GM21381 (cell line): ENCODE results near the gene FUT2.

Experiments
- ATAC-seq: cut with Tn5 transposase; IDR thresholded peaks from one replicate; pipeline ENCODE4 v1.9.1; 2021; ENCODE audit warnings: mild to moderate bottlenecking, moderate library complexity; ENCODE audit not compliant: unreplicated experiment

Gene FUT2

GRCh38 chr19:48724796-48725753, 29.3 kb downstream of the FUT2 start:
- ATAC-seq = no peak

GRCh38 chr19:48726556-48726955, 30.8 kb downstream of the FUT2 start:
- no peak for ATAC-seq

- no peak for ATAC-seq
Measured at GRCh38 chr19:48728911-48729664, 33.3 kb downstream of the FUT2 start.

DNA sequence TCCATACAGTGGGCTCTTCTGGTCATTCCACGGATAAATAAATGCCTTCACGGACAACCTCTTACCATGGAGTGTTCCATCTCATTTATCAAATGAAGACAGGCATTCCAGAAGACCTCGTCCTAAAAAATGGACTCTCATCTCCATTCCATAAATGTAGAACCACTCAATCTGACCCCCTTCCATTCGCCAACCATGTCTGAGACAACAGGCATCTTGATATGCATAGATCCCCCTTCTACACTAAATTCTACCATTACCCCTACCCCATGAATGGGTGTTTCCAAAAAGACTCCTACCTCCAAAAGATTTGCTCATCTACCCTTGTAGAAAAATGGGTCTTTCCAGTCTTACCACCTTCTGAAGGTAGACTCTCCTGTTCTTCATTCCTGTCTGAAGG, 35.7 kb downstream of the FUT2 start:
- no peak for ATAC-seq

GRCh38 chr19:48734625-48735024, 38.9 kb downstream of the FUT2 start:
- ATAC-seq = no peak

DNA sequence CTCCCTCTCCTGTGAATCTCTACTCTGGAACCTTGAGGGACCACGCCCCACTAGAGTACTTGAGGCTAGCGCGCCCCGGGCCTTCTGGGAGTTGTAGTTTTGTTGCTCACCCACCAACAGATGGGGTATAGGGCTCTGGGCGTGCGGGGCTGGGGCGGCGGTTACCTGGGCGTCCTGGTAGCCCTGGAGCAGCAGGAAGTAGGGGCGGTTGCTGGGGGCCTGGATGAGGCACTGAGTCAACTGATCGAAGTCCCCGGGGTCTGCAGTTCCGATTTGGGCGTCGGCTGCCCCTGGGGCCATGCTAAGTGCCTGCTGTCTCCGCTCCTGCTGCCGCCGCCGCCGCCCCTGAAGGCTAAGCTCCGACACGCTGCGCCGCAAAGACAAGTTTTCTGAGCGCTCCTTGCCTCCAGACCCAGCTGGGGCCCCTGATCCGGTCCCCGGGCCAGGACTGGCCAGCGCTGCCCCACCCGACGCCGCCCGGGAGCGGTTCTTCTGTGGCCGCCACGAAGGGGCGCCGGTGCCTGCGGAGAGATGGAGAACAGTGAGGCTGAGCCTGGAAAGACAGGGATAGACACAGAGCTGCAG, 39.4 kb downstream of the FUT2 start:
- no peak for ATAC-seq

DNA sequence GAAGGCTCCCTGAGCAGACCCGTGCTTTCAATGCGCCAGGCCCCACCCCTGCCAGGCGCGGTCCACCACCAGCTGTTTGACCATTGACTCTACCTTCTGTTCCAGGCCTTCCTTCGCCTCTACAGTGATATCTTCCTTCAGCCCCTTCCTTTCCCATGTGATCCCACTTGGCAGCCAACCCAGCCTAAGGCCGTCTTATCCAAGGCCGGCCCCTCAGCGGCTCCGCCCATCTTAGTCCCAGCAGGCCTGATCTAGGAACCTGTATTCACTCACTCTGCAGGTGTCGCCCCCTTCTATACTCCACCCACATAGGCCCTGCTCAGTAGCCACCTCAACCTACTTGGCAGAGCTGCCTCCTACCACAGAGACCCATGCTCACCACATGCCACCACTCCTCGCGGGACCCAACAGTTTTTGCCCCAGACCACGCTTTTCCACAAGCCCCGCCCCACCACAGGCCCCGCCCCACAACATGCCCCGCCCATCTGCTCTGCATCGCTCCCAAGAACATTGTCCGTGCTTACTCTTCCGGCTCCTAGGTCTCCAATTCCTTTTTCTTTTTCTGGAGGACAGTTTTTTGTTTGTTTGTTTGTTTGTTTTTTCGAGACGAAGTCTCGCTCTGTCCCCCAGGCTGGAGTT, 41.7 kb downstream of the FUT2 start:
- no peak for ATAC-seq

DNA sequence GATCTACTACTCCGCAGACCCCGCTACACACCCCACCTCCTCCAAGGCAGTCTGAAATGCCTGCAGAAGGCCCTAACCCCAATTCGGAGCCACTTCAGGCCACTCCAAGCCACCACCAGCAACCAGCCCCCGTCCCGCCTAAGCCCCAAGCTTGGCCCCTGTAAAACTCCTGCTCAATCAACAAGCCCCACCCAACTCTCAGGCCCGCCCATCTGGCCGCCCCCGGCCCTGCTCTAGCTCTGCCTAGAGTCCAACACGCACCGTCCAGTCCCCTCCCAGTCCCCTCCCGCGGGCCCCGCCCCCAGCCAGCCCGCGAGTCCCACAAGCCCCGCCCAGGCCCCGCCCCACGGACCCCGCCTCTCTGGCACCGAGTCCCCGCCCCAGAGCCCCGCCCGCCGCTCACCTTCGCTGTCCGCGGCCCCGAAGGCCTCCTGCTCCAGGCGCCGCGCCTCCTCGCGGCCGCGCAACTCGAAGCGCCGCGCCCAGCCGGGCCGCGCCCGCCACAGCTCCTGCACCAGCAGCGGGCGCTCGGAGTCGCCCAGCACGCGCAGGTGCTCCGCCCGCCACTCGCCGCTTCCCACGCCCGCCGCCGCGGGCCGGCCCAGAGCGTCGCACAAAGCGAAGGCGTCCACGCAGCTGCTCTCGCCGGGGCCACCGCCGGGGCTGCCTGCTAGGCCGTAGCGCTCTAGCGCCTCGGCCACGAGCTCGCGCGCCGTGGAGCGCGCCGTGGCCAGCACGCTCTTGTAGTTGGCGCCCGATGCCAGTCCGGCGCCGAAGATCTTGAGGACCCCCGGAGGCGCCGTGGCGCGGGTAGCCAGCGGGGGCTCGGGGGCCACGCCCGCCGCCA, 43.0 kb downstream of the FUT2 start:
- ATAC-seq = peak; percentile 79

- no peak for ATAC-seq
Measured at GRCh38 chr19:48739404-48740163, 43.8 kb downstream of the FUT2 start.

DNA sequence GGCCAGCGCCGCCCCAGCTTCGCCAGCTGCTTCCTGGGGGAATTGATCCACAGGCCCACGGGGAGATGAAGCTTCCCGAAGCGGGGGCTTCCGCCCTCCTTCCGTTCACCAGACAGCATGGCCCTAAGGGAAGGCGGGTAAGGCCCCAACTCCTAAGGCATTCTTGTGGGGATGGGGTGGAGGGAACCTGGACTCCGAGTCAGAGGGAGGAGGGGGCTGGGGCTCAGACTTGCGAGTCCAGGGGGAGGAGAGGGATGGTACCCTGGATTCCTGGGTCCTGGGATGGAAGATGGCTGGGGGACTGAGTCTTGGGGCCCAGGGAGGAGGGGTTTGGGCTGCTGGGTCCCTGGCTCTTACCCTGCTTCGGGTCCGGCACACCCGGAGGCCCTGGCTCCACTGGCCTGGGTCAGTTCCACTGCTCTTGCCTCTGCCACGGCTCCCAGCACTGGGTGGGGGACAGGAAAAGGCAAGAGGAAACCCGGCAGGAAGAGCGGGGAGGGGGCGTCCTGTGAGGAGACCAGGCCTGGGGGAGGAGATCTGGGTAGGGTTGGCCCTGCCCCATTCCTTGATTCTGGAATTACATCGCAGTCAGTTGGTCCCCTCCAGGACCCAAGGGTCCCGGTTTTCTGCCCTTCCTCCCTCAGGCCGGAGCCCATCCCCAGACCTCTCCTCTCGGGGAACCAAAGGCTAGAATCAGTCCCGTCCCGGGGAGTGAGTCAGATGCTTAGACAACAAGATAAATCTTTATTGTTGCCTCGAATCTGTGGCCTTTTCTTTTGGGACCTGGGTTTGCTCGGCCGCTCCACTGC, 44.6 kb downstream of the FUT2 start, which contains the start of gene RASIP1:
RASIP1 (minus strand) TSS at position 447 of the 809 bp plus-strand sequence; CDS start at position 119, 328 bp downstream.
- no peak for ATAC-seq

DNA sequence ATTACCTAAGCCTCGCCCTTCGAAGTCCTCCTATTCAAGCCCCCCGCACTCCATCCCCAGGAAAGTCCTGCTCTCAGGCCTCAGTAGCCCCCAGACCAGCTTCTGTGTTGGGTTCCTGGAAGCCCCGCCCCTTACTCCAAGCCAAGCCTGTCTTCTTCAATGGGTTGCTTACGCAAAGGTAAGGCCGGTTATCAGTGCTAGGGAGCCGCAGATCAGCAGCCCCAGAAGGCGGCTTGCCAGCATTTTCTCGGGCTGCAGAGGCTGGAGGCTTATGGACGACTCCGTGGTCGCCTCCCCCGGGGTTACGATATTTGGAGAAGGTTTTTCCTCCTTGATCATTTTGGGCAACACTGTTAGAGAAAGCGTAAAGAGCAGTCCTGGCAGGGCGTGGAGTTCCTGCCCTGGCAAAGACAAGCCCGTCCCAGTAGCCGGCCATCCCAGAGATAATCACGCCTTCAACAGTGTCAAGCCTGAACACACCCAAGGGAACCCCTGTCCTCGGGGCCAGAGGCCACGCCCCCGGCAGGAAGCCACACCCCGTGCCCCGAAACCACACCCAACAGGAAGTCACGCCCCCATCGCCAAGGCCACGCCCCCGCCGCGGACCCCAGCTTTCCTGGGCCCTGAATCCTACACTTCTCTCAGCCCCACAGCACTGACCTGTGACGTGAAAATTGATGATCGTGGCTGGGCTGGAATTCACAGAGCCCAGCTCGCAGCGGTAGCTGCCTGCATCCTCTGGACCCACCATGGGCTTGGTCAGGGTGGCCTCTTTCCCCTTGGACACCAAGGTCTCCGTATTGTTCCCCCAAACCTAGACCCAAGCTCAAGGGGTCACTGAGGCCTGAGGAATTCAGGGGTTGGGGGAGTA, 45.6 kb downstream of the FUT2 start:
- ATAC-seq = no peak

GRCh38 chr19:48742096-48742495, 46.3 kb downstream of the FUT2 start:
- ATAC-seq = no peak

- ATAC-seq = no peak
Measured at GRCh38 chr19:48745208-48745995, 49.6 kb downstream of the FUT2 start.

DNA sequence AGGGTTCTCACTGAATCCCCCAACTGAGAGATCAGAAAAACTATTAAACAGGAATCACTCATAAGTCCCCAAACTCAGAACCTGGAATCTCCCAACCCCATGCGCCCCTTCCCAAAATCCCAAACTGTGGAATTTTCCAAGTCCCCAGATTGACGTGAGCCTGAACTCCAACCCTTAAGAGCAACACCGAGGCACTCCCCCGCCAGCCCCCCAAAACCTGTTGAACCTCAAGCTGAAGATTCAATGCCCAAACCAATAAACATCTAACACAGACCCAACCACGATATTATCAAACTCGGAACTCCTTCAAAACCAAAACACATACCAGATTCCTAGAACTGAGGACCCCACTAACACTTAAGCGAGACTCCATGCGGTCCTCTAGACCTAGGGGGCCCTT, 50.3 kb downstream of the FUT2 start:
- no peak for ATAC-seq

- no peak for ATAC-seq
Measured at GRCh38 chr19:48746738-48747575, 51.2 kb downstream of the FUT2 start, which contains the start of gene IZUMO1. IZUMO1 (minus strand) TSS chr19:48746909; CDS start chr19:48745859, 1,050 bp downstream.
